Spleen (tissue), 7 donors: Measurements from ENCODE around the gene EQTN.

ENCODE experiments used
- CTCF ChIP-seq, 11 experiments: fragments of 200-600 bp in 7 of 11; fragments of 450-650 bp in 4 of 11; sonication (generic) in 4 of 11; IDR thresholded peaks in 8 of 11; conservative IDR thresholded peaks in 3 of 11; 1 replicate in 7 of 11; 2 replicates in 4 of 11; pipeline versions ENCODE4 v1.4.0 to v1.8.0; 2016 to 2021; ENCODE audit warnings: antibody characterized with exemption in 11 of 11, inconsistent platforms in 4 of 11, mild to moderate bottlenecking in 1 of 11
- POLR2A ChIP-seq, 3 donors: fragments of 450-650 bp; IDR thresholded peaks; one replicate each; pipeline ENCODE4 v1.5.1; 2017; ENCODE audit warnings: antibody characterized with exemption in 3 of 3, mild to moderate bottlenecking in 1 of 3
- POLR2AphosphoS5 ChIP-seq, 3 donors: sonication (generic); formaldehyde crosslinking; IDR thresholded peaks; one replicate each; pipeline ENCODE4 v1.5.1; 2017; ENCODE audit warnings: antibody characterized with exemption in 3 of 3
- donor health status: DM: no; HTN: no; CAD: no; lungs with moderate emphysema.
- donor health status: DM: no; HTN: no; CAD: no.
- donor health status: DM: no; HTN: no; CAD: no.

GRCh38 chr9:27329291-27329690 lies 32.3 kb upstream of the EQTN start:
- TF ChIP-seq CTCF (IDR thresholded peaks at IDR 0.05 in 8 of 11, conservative IDR thresholded peaks at IDR 0.05 in 3 of 11) (no peak), POLR2A (IDR thresholded peaks at IDR 0.05) (no peak), POLR2AphosphoS5 (IDR thresholded peaks at IDR 0.05) (no peak)
